Upper lobe of right lung (tissue), 1 donor: ENCODE data around the gene EBP. TPM values are rescaled to one million over a fixed set of nuclear protein-coding genes. Genes with fewer than 3 reads are reported as not detected.

Experiments
- ATAC-seq: fragments of 200-7000 bp; cut with Tn5 transposase; one replicate; pipeline ENCODE4 v1.9.1; 2020; ENCODE audit warnings: mild to moderate bottlenecking, moderate library complexity
- DNase-seq: peaks from one replicate; pipeline ENCODE4 v3.0.0-alpha.2; 2020
- H3K27ac ChIP-seq: fragments of 200-600 bp; one replicate; pipeline ENCODE4 v1.8.0; 2022
- H3K27me3 ChIP-seq: fragments of 200-600 bp; one replicate; pipeline ENCODE4 v1.8.0; 2022; ENCODE audit warnings: mild to moderate bottlenecking
- H3K36me3 ChIP-seq: fragments of 200-600 bp; one replicate; pipeline ENCODE4 v1.8.0; 2022
- H3K4me1 ChIP-seq: fragments of 200-600 bp; one replicate; pipeline ENCODE4 v1.8.0; 2022
- H3K4me3 ChIP-seq: fragments of 200-600 bp; one replicate; pipeline ENCODE4 v1.8.0; 2022; ENCODE audit warnings: mild to moderate bottlenecking
- H3K9me3 ChIP-seq: fragments of 200-600 bp; one replicate; pipeline ENCODE4 v1.8.0; 2022
- intact Hi-C: fragments of 100-400 bp; cut with DNase I; formaldehyde crosslinking; loops from one replicate; pipeline ENCODE4 v1.11.0; 2022
- total RNA-seq: library from RNA; stranded (reverse); fragmentation: NEBNext Ultra II Directional; extraction: Animal tissue kit (Norgen Biotek cat#: 25700); gene quantifications from one replicate; pipeline ENCODE4 v1.2.1, GENCODE V29; 2021
- TF ChIP-seq, protein P1 (sequence below): fragments of 200-600 bp; IDR thresholded peaks from one replicate; pipeline ENCODE4 v1.8.0; 2022; ENCODE audit warnings: antibody characterized with exemption
- donor health status: DM: no; HTN: yes; CAD: no; lungs with severe emphysema.

The EBP gene
- total RNA-seq, 1 donor from 2014 or later, result 93.4 TPM

DNA sequence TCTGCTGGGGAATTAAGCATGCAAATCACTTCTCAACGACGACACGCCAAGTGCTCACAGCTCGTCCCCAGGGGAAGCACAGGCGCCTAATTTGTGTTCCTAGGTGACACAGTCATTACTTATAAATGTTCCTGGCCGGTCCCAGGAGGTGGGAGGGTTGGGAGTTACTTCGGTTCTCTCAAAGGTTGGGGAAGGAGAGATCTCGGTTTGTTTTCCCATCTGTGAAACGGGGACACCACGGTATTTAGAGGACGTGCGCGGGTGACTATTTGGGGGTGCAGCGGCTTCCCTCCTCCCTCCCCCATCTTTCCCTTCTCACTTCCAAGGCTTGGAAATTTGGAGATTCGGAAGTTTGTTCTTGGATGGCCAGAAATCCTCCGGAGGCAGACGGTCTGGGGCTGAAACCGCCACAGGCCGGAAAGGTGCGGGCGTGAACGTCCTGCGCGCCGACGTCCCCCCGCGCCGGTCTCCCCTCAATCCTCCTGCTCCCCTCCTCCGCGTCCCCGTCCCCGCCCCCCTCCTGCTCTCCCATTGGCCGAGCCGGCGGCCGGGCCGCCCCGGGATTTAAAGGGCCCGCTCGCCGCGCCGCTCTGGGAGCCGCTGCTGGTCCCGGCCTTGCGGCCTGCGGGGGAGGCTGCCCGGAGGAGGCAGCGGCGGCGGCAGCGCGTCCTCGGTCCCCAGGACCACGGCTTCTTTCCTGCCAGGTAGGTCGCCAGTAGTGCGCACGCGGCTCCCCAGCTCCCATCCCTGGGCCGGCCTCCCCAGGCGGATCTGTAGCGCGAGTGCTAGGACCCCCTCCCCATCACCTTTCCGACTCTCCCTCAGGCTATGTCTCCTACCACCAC lies 13.0 kb upstream of the EBP start, which contains the start of gene PORCN:
Gene PORCN, plus strand, starts transcription at position 593 of the 845 bp plus-strand sequence. CDS start 829 bp downstream, outside the sequence.
- intact Hi-C loops, result no loop called here
- H3K4me3 ChIP-seq, result peak within 1 kb of the TSS; percentile 64
- TF ChIP-seq, protein P1, sequence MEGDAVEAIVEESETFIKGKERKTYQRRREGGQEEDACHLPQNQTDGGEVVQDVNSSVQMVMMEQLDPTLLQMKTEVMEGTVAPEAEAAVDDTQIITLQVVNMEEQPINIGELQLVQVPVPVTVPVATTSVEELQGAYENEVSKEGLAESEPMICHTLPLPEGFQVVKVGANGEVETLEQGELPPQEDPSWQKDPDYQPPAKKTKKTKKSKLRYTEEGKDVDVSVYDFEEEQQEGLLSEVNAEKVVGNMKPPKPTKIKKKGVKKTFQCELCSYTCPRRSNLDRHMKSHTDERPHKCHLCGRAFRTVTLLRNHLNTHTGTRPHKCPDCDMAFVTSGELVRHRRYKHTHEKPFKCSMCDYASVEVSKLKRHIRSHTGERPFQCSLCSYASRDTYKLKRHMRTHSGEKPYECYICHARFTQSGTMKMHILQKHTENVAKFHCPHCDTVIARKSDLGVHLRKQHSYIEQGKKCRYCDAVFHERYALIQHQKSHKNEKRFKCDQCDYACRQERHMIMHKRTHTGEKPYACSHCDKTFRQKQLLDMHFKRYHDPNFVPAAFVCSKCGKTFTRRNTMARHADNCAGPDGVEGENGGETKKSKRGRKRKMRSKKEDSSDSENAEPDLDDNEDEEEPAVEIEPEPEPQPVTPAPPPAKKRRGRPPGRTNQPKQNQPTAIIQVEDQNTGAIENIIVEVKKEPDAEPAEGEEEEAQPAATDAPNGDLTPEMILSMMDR, result no peak
- H3K4me1 ChIP-seq, result no peaks in the 10 kb centered on the region
- H3K27me3 ChIP-seq, result no peaks in the 10 kb centered on the region
- peak; percentile 93 for DNase-seq
- peak within 1 kb of the TSS; percentile 80 for H3K27ac ChIP-seq
- ATAC-seq, result peak; percentile 99
- no peaks in the 10 kb centered on the region for H3K36me3 ChIP-seq
- no peaks in the 10 kb centered on the region for H3K9me3 ChIP-seq

GRCh38 chrX:48509245-48509590 lies 12.4 kb upstream of the EBP start:
- peak overlapping the region; percentile 51 for H3K27ac ChIP-seq
- H3K27me3 ChIP-seq, result no peaks in the 10 kb centered on the region
- peak overlapping the region; percentile 64 for H3K4me3 ChIP-seq
- H3K9me3 ChIP-seq, result no peaks in the 10 kb centered on the region
- intact Hi-C loops, result no loop called here
- H3K36me3 ChIP-seq, result no peaks in the 10 kb centered on the region
- ATAC-seq (no peak), DNase-seq (no peak)
- TF ChIP-seq, protein P1, result no peak
- no peaks in the 10 kb centered on the region for H3K4me1 ChIP-seq

DNA sequence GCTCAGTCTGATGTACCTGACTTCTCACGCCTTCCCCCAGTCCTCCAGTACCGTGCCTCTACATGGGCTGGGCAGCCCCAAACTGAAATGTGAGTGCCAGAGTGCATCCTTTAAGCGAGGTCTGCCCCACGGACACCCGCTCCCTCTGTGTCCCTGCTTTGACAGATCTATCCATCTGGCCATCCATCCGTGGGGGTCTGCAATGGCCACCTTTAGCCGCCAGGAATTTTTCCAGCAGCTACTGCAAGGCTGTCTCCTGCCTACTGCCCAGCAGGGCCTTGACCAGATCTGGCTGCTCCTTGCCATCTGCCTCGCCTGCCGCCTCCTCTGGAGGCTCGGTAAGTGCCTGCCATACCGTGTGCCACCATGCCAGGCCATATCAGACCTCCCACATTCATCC lies 12.0 kb upstream of the EBP start:
- H3K4me1 ChIP-seq, result no peaks in the 10 kb centered on the region
- no peak for ATAC-seq
- TF ChIP-seq, protein P1, result no peak
- no peak for DNase-seq
- H3K36me3 ChIP-seq, result no peaks in the 10 kb centered on the region
- H3K27ac ChIP-seq, result no peak overlapping the region
- no peaks in the 10 kb centered on the region for H3K27me3 ChIP-seq
- intact Hi-C loops, result no loop called here
- peak overlapping the region; percentile 64 for H3K4me3 ChIP-seq
- H3K9me3 ChIP-seq, result no peaks in the 10 kb centered on the region

- no peak for DNase-seq
- no peaks in the 10 kb centered on the region for H3K4me1 ChIP-seq
- TF ChIP-seq, protein P1, result no peak
These were observed 10.0 kb upstream of the EBP start for GRCh38 chrX:48511560-48511959.

DNA sequence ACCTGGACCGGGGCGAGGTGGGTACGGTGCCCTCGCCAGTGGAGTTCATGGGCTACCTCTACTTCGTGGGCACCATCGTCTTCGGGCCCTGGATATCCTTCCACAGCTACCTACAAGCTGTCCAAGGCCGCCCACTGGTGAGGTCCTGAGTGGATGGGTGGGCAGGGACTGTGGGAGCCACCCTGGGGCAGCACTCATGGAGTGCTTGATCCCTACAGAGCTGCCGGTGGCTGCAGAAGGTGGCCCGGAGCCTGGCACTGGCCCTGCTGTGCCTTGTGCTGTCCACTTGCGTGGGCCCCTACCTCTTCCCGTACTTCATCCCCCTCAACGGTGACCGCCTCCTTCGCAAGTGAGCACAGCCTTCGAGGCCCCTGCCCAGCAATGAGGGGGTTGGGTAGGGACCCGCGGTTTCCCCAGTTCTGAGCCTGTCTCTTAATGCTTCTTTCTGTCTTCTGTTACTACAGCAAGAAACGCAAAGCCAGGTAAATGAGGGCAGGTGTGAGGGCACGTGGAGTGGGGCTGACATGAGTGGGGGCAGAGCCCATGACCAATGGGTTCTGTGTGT lies 9.2 kb upstream of the EBP start:
- no peaks in the 10 kb centered on the region for H3K36me3 ChIP-seq
- TF ChIP-seq, protein P1, result no peak
- no peaks in the 10 kb centered on the region for H3K4me1 ChIP-seq
- intact Hi-C loops, result no loop called here
- H3K27ac ChIP-seq, result no peak overlapping the region
- no peaks in the 10 kb centered on the region for H3K27me3 ChIP-seq
- no peak for ATAC-seq
- no peak overlapping the region for H3K4me3 ChIP-seq
- H3K9me3 ChIP-seq, result no peaks in the 10 kb centered on the region
- DNase-seq, result no peak

More at GRCh38 chrX:48511560-48511959, 10.0 kb upstream of the EBP start:
- no peaks in the 10 kb centered on the region for H3K27me3 ChIP-seq
- no peak overlapping the region for H3K27ac ChIP-seq
- H3K4me3 ChIP-seq, result no peak overlapping the region
- H3K9me3 ChIP-seq, result no peaks in the 10 kb centered on the region
- no peaks in the 10 kb centered on the region for H3K36me3 ChIP-seq
- ATAC-seq, result no peak
- intact Hi-C loops, result no loop called here
